Fibroblast of peridontal ligament (primary cell): ENCODE measurements around the gene RECQL5.

Source experiments
- DNase-seq: peaks from one replicate; pipeline ENCODE4 v3.0.0-alpha.2; 2010; ENCODE audit errors: extremely low read depth

RECQL5 gene

DNA sequence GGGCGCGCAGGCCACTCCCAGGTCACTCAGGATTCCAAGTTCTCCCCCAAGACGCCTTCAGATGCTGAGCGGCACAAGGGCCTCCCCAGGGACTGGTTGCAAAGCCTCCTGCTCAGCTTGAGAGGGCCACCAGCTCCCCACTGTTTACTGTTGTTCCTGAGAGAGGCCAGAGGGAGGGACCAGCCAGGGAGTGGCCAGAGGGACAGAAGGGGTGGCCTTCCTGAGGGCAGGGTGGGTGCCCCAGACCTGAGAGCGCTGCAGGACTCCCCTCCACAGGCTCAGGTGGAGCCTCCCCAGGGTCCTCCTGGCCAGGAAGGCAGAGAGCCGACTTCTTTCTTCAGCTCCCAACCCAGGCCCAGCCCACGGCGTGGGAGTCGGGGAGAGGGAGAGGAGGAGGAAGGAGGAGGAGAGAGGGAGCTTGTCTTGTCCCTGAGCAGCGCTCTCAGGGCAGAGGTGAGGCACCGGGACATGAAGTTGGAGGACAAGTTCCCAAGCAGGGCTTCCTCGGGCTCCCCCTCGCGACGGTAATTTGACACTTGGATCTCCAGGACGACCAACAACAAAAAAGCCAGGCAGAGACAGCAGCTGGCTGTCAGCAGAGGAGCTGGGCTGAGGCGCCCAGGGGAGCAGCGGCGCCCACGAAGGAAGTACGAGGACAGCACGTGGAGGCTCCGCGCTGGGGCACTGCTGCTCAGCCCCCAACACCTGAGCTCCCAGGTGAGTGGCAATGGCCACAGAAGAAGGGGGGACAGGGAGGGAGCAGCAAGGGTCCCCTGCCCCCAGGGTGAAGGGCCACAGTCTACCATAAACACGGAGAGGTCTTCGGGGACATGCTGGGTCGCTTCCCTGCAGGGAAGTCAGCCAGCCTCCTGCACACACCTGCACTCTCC, 33.2 kb downstream of the RECQL5 start:
- DNase-seq: peak; percentile 86

DNA sequence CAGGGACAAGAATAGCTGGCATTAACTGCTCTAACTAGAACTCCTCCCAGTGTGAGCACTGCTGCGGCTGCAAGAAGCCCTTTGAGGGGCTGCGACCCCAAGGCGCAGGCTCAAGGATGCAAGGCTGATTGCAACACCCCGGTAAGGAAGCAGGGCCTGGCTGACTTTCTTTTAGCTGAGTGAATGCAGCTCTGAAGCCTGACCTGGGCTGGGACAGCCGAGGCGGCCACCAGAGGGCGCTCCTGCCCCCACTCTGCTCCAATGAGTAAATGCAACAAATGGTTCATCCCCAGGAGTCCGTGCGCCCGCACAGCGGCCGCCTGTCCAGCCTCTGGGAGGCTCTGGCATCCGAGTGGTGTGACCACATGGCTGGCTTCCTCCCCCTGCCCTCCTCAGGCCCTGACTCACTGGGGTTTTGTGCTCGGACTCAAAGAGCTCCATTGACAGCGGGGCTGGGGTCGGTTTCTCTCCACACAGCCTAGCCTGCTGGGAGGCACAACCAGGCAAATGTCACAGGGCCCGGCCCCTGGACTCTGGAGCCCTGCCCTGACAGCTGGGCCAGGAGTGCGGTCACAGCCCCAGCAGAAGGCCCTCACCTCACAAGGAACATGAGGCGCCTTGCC, 34.0 kb downstream of the RECQL5 start, which contains the start of gene SMIM5:
TSS of gene SMIM5 (plus strand) at position 572 of the 623 bp plus-strand sequence. CDS start 6,768 bp downstream, outside the sequence.
- peak; percentile 86 for DNase-seq

DNA sequence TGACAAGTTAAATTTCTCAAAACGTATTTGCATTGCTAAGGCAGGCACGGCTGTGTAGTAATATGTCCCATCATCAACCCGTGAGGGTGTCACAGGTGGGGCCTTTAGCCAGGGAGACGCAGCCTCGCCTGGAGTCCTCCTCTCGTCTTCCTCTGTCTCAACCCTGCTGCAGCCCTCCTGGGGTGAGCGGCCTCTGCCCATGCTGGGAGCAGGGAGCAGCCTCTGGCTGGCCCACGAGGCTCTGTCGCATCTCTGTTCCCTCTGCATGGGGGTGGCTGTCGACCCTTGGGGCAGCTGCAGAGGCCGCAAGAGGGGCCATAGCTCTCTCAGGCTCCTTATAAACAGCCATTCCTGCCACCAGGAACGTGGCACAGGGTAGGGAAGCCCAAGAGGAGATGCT, 34.5 kb downstream of the RECQL5 start:
- DNase-seq: no peak

DNA sequence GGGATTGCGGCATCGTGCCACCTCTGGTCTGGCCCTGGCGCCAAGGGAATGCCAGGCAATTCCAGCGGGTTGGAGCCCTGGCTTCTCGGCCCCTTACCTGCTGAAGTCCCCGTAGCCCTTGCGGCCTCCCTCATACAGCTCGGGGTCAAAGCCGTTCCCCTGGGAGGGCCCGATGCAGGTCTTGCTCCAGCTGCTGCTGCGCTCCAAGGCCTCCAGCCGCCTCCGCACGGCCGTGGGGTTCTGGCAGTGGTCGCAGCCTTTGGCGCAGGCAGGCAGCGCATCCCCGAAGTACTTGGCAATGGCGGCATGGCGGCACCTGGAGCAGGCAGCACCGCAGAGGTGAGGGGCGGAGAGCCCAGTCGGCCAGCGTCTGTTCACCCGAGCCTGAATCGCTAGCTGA, 35.6 kb downstream of the RECQL5 start:
- no peak for DNase-seq

DNA sequence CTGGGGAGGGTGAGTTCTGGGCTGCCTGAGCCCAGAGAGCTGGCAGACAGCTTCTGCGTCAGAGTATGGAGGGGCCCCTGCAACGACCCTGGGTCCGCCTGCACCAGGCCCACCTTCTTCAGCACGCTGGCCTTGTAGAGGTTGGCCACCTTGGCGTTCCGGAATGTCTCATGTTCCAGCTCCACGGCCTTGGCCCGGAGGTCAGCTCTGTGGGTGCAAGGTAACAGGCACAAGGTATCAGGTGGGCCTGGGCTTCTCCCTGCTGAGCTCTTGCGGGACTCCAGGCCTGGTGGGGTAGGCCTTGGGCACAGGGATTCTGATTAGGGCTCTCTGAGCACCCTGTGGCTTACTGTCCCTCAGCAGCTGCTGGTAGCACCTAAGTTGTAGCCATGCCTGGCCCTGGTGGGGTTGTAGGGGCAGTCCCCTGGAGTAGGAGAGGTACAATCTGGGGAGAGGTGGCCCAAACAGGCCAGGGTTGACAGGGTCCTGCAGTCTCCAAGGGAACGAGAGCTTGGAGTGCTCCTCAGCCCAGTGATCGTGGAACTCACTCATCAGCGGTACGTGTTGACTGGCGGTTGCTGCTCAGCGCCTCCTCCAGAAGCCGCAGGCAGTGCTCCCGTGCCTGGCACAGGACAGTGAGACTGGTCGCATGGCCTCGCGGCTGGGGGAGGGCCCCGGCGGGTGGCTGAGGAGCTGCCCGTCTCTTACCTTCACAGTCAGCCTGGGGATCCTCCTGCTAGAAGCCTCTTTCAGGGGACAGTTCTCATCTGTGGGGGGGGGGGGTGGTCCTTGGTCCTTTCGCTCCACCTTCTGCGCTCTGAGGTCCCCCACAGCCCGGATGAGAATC, 36.7 kb downstream of the RECQL5 start:
- no peak for DNase-seq

DNA sequence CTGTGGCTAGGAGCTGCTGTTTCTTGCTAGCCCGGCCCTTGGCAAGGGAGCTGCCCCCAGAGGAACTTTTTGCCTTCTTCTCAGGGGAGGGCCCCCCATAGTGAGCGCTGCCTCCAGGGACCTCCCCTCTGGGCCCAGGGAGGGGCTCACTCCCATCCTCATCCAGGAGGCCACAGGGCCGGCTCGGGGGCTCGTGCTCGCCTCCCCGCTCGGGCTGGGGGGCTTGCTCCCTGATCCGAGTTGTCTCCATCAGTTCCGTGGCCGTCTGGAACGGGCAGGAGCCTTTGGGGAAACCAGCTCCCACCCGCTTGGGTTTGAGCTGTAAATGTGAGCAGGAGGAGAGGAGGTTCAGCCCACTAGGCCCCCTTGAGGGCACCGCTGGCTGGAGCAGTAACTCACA, 37.8 kb downstream of the RECQL5 start:
- DNase-seq: no peak

DNA sequence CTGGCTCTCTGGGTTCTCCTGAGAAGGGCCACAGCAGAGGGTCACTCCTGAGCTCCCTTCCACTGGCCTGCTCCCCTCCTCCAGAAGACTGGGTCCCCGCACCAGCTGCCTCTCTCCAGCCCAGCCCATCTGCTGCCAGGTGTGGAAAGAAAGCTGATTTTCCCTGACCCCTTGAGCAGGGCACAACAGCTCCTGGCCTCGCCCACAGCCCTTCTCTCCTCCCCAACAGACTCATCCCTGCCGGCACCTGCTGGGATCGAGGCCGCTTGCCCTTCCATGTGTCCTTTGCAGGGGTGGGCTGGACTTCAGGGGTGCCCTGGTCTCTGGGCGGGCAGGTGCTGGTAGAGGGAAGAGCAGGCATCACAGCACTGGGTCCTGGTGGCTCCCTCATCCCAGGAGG, 38.5 kb downstream of the RECQL5 start:
- DNase-seq: no peak

DNA sequence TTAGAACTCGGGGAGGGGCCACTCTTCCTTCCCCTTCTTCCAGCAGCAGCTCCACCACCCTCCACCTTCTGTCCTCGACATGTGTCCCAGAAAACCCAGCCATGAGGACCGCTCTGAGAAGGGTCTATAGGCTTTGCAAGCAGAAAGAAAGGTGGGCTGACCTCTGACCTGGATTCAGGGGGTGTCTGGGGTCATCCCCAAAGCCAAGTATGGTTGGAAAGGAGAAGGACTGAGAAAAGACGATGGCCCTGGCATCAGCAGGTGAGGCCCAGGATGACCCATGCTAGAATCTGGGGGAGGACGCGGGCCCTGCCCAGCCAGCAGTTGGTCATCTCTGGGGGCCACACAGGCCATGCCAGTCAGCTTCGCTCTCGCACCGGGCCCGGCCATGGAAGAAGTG, 39.9 kb downstream of the RECQL5 start:
- no peak for DNase-seq

DNA sequence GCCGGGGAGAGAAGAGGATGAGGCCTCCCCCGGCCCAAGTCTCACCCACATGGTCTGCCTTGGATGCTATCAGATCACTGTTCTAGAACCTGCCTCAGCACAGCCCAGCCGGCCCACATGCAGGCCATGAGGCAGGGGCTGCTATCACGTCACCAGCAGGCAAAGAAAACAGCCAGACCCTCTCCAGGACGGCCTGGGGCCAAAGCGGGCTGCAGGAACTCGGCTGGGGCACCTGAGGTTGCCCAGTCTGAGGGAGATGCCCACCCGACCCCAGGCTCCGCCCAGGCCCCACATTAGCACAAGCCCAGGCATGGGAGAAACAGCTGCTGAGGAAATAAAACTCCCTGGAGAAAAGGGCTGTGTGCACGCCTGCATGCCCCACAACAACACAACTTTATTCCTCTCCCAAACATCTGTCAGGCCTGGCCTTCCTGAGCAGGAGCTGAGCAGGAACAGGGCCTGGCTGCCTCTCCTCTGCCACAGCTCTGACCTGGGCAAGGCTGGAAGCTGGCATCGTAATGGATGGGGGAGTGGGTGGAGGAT, 40.4 kb downstream of the RECQL5 start:
- no peak for DNase-seq

DNA sequence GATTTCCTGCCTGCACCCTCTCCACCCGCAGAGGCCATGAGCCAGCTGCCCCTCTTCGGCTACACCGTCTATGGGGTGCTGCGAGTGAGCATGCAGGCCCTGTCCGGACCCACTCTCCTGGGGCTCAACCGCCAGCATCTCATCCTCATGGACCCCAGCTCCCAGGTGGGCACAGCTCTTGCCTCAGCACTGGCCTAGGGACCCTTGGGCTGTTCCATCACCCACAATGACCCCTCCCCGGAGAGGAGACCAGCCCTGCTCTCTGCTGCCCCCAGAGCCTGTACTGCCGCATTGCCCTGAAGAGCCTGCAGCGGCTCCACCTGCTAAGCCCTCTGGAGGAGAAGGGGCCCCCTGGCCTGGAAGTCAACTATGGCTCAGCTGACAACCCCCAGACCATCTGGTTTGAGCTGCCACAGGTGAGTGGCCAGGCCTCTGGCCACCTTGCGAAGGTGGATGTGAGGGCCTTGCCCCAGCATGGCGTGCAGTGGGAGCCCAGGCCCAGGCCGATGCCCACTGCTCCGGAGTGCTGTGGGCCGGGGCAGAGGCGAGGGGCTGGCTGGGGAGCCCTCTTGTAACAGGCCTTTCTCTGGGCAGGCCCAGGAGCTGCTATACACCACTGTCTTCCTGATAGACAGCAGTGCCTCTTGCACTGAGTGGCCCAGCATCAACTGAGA, 41.0 kb downstream of the RECQL5 start:
- DNase-seq: no peak

DNA sequence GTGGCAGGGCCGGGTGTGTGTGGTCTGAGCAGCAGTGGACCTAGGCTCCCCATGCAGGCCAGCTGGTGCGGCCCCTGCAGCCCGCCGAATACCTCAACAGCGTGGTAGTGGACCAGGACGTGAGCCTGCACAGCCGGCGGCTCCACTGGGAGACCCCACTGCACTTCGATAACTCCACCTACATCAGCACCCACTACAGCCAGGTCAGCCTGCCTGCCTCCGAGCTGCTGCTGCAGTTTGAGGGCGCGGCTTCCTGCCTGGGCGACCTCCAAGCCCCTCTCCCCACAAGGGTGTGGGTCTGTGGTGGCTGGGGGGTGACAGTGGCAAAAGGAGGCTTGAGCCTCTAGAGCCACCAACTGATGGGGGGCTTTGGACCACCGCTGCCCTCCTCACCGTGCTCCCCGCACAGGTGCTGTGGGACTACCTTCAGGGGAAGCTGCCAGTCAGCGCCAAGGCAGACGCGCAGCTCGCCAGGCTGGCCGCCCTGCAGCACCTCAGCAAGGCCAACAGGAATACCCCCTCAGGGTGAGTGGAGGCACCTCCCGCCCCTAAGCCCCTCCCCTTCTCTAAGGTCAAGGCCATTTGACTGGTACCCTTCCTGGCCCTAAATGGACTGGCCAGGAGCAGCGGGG, 42.1 kb downstream of the RECQL5 start:
- no peak for DNase-seq

DNA sequence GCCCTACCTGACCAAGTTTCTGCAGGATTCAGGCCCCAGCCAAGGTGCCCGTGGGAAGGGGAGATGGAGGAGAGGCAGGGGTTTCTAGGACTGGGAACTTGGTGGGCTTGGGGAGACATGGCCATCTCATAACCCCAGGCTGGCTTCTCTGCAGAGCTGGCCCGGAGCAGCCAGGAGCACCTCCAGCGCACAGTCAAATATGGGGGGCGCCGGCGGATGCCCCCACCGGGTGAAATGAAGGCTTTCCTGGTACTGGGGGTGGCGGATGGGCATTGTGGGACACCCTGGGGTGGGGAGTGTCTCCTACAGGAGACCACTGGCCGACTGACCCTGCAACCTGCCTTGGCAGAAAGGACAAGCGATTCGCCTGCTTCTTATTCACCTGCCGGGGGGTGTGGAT, 42.9 kb downstream of the RECQL5 start:
- DNase-seq: no peak

DNA sequence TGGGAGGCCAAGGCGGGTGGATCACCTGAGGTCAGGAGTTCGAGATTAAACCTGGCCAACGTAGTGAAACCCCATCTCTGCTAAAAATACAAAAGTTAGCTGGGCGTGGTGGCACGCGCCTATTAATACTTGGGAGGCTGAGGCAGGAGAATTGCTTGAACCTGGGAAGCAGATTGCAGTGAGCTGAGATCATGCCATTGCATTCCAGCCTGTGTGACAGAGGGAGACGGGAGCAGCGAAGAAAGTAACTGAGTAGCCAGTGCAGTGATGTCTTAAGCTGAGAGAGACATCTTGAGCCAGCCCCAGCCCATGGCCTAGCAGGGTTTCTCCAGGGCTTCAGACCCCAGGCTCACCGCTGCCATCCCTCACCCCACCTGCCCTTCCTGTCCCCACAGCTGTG, 43.6 kb downstream of the RECQL5 start:
- DNase-seq: no peak

DNA sequence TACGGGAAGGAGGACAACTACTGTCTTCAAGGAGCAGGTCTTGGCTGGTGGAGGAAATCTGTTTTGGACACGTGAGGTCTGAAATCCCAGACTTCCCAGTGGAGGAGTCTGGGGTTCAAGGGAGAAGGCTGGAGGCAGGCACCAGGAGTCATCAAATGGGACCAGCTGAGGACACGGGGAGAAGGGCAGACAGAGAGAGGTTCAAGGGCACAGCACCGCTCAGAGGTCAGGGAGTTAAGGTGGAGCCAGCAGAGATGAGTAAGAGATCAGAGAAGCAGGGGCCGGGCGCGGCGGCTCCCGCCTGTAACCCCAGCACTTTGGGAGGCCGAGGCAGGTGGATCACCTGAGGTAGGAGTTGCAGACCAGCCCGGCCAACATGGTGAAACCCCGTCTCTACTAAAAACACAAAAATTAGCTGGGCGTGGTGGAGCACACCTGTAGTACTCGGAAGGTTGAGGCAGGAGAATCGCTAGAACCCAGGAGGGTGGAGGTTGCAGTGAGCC, 44.1 kb downstream of the RECQL5 start:
- no peak for DNase-seq

DNA sequence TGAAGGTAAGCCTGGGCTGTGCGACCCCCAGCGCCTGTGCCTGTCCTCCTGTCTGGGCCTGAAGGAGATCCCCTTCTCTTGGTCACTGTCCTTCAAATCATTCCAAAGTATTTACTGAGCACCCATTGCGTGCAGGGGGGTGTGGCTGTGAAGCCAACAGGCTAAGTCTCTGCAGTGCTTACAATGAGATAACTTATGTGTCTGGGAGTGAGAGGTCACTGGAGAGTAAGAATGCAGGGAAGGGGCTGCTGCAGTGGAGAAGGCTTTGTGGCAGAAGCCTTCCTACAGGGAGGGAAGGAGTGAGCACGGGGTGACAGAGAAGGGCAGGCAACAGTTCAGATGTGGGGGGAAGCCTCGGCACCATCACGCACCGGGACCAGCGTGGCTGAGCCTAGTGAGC, 44.9 kb downstream of the RECQL5 start:
- DNase-seq: no peak

DNA sequence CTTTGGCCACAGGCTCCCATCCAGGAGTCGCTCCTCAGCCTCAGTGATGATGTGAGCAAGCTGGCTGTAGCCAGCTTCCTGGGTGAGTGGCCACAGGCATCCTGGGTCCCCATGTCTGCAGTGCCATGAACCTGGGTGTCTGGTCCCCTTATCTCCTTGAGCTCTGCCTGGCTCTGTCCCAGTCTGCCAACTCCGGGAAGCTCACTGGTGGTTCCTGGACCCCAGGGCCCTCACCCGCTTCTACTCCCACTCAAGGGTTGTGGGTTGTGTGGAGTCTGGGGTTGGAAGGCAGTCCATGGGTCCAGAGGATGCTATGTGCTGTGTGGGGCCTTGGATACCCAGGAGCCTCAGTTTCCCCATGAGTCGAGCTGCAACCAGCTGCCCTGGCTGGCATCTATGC, 45.5 kb downstream of the RECQL5 start:
- no peak for DNase-seq

DNA sequence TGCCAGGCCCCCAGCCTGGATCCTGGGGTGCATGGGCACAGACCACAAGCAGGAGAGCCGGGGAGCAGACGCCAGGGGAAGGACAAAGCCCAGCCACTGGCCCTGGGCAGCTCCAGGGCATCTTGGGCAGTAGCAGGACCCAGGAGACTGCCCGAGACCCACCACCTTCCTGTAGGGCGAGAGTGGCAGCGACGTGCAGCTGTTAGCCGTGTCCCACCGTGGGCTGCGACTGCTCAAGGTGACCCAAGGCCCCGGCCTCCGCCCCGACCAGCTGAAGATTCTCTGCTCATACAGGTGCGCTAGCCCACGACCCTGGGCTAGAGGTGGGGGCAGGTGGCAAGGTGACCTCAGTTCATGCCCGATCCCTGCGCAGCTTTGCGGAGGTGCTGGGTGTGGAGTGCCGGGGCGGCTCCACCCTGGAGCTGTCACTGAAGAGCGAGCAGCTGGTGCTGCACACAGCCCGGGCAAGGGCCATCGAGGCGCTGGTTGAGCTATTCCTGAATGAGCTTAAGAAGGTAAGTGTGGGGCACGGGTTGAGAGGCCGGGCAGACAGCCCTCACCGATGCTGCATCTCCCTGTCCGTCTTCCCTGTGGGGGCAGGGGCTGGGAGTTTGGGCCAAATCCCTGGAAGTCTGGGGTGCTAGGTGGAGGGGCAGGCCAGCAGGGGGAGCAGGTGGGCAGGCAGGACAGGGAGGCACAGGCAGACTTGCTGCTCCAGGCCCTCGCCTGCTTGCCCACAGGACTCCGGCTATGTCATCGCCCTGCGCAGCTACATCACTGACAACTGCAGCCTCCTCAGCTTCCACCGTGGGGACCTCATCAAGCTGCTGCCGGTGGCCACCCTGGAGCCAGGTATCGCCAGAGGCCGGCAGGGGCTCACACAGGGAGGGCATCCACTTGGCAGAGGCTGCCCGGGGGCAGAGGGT, 47.2 kb downstream of the RECQL5 start:
- peak; percentile 10 for DNase-seq

DNA sequence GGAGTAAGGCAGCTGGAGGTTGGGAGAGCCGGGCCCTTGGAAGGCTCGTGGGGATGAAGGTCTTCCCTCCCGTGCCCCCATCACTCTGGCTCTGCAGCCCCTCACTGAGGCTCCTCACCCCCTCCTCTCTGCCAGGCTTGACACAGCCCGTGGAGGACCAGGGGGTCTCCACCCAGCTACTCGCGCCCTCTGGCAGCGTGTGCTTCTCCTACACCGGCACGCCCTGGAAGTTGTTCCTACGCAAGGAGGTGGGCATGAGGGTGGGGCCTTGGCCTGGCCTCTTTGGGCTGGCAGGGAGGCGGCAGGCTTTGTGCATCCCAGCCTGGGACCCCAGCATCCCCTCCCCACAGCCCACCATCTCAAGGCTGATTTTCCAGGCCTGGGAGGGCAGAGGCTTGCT, 49.3 kb downstream of the RECQL5 start:
- DNase-seq: no peak

DNA sequence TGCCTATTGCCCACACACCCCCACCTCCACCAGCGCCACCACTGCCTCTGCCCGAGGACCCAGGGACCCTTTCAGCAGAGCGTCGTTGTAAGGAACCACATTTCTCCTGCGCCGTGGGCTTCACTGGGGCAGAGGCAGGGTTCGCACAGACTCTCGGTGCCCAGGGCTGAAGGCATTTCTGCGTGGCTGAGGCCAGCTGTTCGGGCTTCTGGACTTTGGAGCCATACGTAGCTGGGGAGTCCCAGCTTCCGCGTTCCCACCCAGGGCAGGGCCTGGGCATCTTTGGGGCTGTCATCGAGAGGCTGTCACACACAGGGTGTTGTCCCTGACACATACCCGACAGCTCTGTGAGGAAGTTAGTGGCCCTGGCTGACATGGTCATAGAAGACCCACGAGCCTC, 49.7 kb downstream of the RECQL5 start:
- no peak for DNase-seq
